ENCODE measurements around the gene TATDN2.

The TATDN2 gene

DNA sequence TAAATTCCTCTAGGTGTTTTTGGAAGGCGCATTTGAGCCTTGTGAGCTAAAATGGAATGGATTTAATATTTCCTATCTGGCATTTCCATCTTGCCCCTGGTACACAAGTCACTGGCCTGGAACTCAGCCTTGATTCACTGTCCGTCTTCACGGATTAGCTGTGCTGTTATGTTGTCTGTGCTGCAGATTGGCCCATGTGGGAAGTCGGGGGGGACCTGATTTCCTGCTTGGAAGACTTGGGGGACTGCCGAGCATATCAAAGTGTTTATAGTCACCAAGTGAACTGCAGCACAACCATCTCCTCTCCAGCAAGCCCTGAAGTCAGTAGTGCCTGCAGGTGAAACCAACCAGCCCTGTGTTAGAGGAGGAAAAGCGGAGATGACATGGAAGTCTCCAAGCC lies 32.3 kb downstream of the TATDN2 start:
- no peak for DNase-seq (ENCODE audit: low spot score)
- TF ChIP-seq, protein P1, sequence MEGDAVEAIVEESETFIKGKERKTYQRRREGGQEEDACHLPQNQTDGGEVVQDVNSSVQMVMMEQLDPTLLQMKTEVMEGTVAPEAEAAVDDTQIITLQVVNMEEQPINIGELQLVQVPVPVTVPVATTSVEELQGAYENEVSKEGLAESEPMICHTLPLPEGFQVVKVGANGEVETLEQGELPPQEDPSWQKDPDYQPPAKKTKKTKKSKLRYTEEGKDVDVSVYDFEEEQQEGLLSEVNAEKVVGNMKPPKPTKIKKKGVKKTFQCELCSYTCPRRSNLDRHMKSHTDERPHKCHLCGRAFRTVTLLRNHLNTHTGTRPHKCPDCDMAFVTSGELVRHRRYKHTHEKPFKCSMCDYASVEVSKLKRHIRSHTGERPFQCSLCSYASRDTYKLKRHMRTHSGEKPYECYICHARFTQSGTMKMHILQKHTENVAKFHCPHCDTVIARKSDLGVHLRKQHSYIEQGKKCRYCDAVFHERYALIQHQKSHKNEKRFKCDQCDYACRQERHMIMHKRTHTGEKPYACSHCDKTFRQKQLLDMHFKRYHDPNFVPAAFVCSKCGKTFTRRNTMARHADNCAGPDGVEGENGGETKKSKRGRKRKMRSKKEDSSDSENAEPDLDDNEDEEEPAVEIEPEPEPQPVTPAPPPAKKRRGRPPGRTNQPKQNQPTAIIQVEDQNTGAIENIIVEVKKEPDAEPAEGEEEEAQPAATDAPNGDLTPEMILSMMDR (IDR thresholded peaks at IDR 0.05; ENCODE audit: extremely low read depth, missing control alignments), result no peak

DNA sequence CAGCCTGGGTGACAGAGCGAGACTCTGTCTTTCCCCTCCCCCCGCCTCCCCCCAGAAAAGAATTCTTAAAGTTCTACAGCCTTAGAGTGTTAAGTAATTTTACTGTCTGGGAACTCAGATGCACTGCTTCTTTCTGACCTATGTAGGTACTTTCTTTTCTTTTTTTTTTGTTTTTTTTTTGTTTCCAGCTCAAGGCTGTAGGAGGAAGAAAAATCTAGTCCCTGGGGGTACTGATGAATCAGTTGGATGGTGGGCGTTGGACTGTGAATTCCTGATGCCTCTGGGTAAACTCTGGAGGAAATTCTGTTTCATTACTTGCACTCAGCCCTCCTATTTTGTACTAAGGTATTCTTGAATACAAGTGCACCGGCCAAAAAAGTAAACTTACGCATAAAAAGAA lies 33.7 kb downstream of the TATDN2 start:
- TF ChIP-seq, protein P1 (IDR thresholded peaks at IDR 0.05; ENCODE audit: extremely low read depth, missing control alignments), result no peak
- DNase-seq (ENCODE audit: low spot score), result no peak

DNA sequence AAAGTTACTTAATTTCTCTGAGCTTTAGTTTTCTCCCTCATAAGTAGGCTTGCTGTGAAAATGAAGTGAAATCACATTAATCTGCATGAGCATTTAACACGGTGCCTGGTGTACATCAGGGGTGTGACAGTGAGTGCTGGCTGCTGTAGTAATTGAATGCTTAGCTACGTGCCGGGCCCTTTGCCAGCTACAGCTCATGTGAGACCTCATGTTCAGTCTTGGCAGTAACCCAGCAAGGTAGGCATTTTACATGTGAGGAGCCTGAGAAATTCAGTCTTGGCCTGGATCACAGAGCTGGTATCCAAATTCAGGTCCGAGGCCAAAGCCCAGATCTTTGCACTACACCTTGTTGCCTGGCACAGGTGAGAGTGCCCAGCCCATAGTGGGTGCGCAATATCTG lies 35.4 kb downstream of the TATDN2 start:
- no peak for DNase-seq (ENCODE audit: low spot score)
- TF ChIP-seq, protein P1 (IDR thresholded peaks at IDR 0.05; ENCODE audit: extremely low read depth, missing control alignments), result no peak

DNA sequence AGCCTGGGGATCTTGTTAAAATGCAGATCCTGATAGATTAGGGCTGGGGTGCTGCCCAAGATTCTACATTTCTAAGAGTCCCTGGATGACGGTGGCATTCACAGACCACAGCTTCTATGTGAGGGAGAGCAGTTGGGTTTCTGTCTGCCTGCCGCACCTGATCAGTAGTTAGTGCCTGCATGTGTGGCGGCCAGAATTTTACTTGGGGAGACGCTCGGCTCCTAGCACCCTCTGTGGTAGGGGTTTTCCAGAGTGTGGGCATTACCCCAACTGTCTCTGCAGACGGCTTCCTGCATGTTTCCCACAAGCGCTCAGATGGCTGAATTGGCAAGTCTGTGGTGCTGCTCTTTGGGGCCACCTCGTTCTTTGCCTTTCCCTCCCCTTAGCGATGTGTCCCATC lies 36.2 kb downstream of the TATDN2 start:
- TF ChIP-seq, protein P1 (IDR thresholded peaks at IDR 0.05; ENCODE audit: extremely low read depth, missing control alignments), result no peak
- no peak for DNase-seq (ENCODE audit: low spot score)

- TF ChIP-seq, protein P1 (IDR thresholded peaks at IDR 0.05; ENCODE audit: extremely low read depth, missing control alignments), result no peak
- DNase-seq (ENCODE audit: low spot score), result no peak
These were observed 37.2 kb downstream of the TATDN2 start for GRCh38 chr3:10285272-10286132.

DNA sequence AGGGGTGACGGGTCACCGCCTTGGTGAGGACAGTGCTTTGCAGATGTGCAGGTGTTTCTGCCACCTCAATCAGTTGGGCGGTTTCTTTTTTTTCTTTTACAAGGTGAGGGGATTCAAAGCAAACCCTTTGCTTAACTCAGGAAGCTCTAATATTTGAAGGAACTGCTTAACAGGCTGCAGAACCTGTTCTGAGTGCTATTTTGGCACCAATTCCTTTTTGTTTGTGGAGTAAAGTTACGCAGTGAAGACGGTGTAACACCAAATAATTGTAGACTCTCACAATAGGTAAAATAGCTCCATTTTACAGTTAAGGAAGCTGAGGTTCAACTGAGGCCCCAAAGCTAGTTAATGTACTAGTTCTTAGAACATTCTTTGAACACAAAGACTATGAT lies 37.9 kb downstream of the TATDN2 start:
- TF ChIP-seq, protein P1 (IDR thresholded peaks at IDR 0.05; ENCODE audit: extremely low read depth, missing control alignments), result no peak
- DNase-seq (ENCODE audit: low spot score), result no peak

GRCh38 chr3:10286596-10287295 lies 38.5 kb downstream of the TATDN2 start:
- TF ChIP-seq, protein P1 (IDR thresholded peaks at IDR 0.05; ENCODE audit: extremely low read depth, missing control alignments), result no peak
- DNase-seq (ENCODE audit: low spot score), result peak; percentile 46
